PC-3 (cell line): ENCODE data around the gene GNAT2. TPM values are rescaled to one million over a fixed set of nuclear protein-coding genes. Genes with fewer than 3 reads are reported as not detected.

Experiments used
- ATAC-seq: fragments of 200-7000 bp; cut with Tn5 transposase; 2 replicates; pipeline ENCODE4 v1.9.1; 2020; ENCODE audit warnings: mild to moderate bottlenecking, moderate library complexity
- BruUV-seq: library from RNA; stranded (reverse); fragments of 400-500 nt; replicated peaks from 2 replicates; lab custom pipeline; 2021; lab: Mats Ljungman, UMichigan
- CTCF ChIA-PET: fragments of 300-600 bp; sonication (Branson Sonifier 250); formaldehyde crosslinking; loops from one replicate; lab custom pipeline; 2022; ENCODE audit warnings: antibody characterized with exemption; lab: Charles Lee
- POLR2A ChIA-PET: fragments of 300-600 bp; sonication (Branson Sonifier 250); formaldehyde crosslinking; loops from one replicate; lab custom pipeline; 2022; ENCODE audit warnings: antibody characterized with exemption; ENCODE audit not compliant: unreplicated experiment; lab: Charles Lee
- DNase-seq: peaks from one replicate; pipeline ENCODE4 v3.0.0-alpha.2; 2015
- H2AFZ ChIP-seq: fragments of 300-600 bp; sonication (generic); 2 replicates; pipeline ENCODE4 v1.6.0; 2016; ENCODE audit warnings: antibody characterized with exemption, low read length
- H3F3A ChIP-seq: fragments of 300-600 bp; sonication (generic); one replicate; pipeline ENCODE4 v1.6.0; 2017; ENCODE audit warnings: antibody characterized with exemption, low read length, control low read depth, mild to moderate bottlenecking; ENCODE audit not compliant: unreplicated experiment
- H3K27ac ChIP-seq: fragments of 300-600 bp; sonication (generic); 2 replicates; pipeline ENCODE4 v1.5.1; 2016; ENCODE audit warnings: mild to moderate bottlenecking, low read length
- H3K27me3 ChIP-seq: fragments of 300-600 bp; sonication (generic); 2 replicates; pipeline ENCODE4 v1.6.1; 2016; ENCODE audit warnings: low read length, mixed read lengths
- H3K36me3 ChIP-seq: fragments of 300-600 bp; sonication (generic); 2 replicates; pipeline ENCODE4 v1.6.1; 2016; ENCODE audit warnings: low read depth, mixed run types, low read length, mixed read lengths
- H3K4me1 ChIP-seq: fragments of 300-600 bp; sonication (generic); 2 replicates; pipeline ENCODE4 v1.5.1; 2016; ENCODE audit warnings: low read length; ENCODE audit not compliant: insufficient read depth
- H3K4me2 ChIP-seq: fragments of 300-600 bp; sonication (generic); 2 replicates; pipeline ENCODE4 v1.6.0; 2016; ENCODE audit warnings: low read length
- H3K4me3 ChIP-seq: fragments of 300-600 bp; sonication (generic); 2 replicates; pipeline ENCODE4 v1.5.1; 2016; ENCODE audit warnings: mild to moderate bottlenecking, low read length, mixed read lengths
- H3K79me2 ChIP-seq: fragments of 300-600 bp; sonication (generic); 2 replicates; pipeline ENCODE4 v1.6.1; 2017; ENCODE audit warnings: low read length, mixed read lengths
- H3K9ac ChIP-seq: fragments of 300-600 bp; sonication (generic); 2 replicates; pipeline ENCODE4 v1.6.0; 2016; ENCODE audit warnings: mild to moderate bottlenecking, low read length
- H3K9me2 ChIP-seq: fragments of 300-600 bp; sonication (generic); replicated peaks from 2 replicates; pipeline ENCODE4 v1.6.1; 2016; ENCODE audit warnings: mixed run types, low read length, mixed read lengths
- H3K9me3 ChIP-seq: fragments of 300-600 bp; sonication (generic); 2 replicates; pipeline ENCODE4 v1.6.1; 2016; ENCODE audit warnings: low read length, mixed read lengths
- H4K20me1 ChIP-seq: fragments of 300-600 bp; sonication (generic); 2 replicates; pipeline ENCODE4 v1.6.1; 2016; ENCODE audit warnings: low read length, mixed read lengths
- EZH2 ChIP-seq: fragments of 300-600 bp; sonication (generic); IDR thresholded peaks from one replicate; pipeline ENCODE4 v1.6.1; 2017; ENCODE audit warnings: antibody characterized with exemption, mild to moderate bottlenecking, low read length; ENCODE audit not compliant: unreplicated experiment
- EZH2phosphoT487 ChIP-seq: fragments of 300-600 bp; sonication (generic); IDR thresholded peaks from 2 replicates; pipeline ENCODE4 v1.6.1; 2018; ENCODE audit warnings: mild to moderate bottlenecking, antibody characterized with exemption, low read length, borderline replicate concordance
- intact Hi-C: fragments of 100-400 bp; cut with micrococcal nuclease; formaldehyde crosslinking; loops from 2 replicates; pipeline ENCODE4 v1.9.0; 2023
- total RNA-seq: library from RNA; depleted of rRNA; stranded (reverse); fragments of >200 nt; gene quantifications from 2 replicates; pipeline ENCODE4 v1.2.3, GENCODE V29; 2014
- TF ChIP-seq, protein P1 (sequence below): fragments of 300-600 bp; sonication (generic); conservative IDR thresholded peaks from 2 replicates; pipeline ENCODE4 v1.5.1; 2017; ENCODE audit warnings: antibody characterized with exemption, low read depth, mild to moderate bottlenecking, low read length

Gene GNAT2
- total RNA-seq, 1 experiment from 2014 or later = 0.69 TPM

DNA sequence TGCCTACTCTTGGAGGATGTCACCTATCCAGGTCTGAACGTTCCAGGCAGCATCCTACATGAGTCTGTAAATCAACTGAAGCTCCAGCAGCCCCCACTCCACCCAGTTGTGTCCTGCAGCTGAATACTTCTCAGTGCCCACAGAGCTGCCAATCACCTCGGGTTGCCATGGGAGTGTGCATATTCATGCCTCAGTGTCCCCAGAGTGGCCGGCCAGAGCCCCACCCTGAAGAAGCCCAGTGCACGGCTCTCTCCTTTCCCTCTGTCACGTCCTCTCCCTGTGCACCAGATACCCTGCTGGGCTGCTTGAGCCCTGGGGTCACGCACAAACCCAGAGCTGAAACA, 20.4 kb upstream of the GNAT2 start:
- ChIA-PET CTCF (interaction anchor here (0.5 to 2.5 kb wide), 11 partner anchors 9 to 423 kb away, joined by 3 to 34 read pairs (median 4); partner anchors contain the start of genes AHCYL1, GNAI3 and GSTM4), POLR2A (interaction anchor here (0.7 kb wide), 1 partner anchor 100 kb away, joined by 5 read pairs; the partner anchor contains the start of gene GPR61)
- peaks cover 5% of the 10 kb centered on the region; the same call in 1 of the 2 replicates for H3K4me1 ChIP-seq
- intact Hi-C loops = loop anchor here (1.0 to 2.0 kb wide), 2 partner anchors 65 to 94 kb away; no protein-coding TSS in a partner anchor
- DNase-seq = no peak
- no peaks in the 10 kb centered on the region for H3K36me3 ChIP-seq
- no peaks in the 10 kb centered on the region for H3K27me3 ChIP-seq
- no peak overlapping the region for H3K4me3 ChIP-seq
- H3K79me2 ChIP-seq = no peaks in the 10 kb centered on the region
- H3F3A ChIP-seq = no peaks in the 10 kb centered on the region
- H2AFZ ChIP-seq = no peak overlapping the region
- H3K27ac ChIP-seq = no peak overlapping the region
- H4K20me1 ChIP-seq = no peaks in the 10 kb centered on the region
- H3K9ac ChIP-seq = no peak overlapping the region
- no peaks in the 10 kb centered on the region for H3K9me3 ChIP-seq
- no peaks in the 10 kb centered on the region for H3K9me2 ChIP-seq
- no peak overlapping the region for H3K4me2 ChIP-seq
- no peak for ATAC-seq
- TF ChIP-seq EZH2 = no peak
- TF ChIP-seq, protein P1, sequence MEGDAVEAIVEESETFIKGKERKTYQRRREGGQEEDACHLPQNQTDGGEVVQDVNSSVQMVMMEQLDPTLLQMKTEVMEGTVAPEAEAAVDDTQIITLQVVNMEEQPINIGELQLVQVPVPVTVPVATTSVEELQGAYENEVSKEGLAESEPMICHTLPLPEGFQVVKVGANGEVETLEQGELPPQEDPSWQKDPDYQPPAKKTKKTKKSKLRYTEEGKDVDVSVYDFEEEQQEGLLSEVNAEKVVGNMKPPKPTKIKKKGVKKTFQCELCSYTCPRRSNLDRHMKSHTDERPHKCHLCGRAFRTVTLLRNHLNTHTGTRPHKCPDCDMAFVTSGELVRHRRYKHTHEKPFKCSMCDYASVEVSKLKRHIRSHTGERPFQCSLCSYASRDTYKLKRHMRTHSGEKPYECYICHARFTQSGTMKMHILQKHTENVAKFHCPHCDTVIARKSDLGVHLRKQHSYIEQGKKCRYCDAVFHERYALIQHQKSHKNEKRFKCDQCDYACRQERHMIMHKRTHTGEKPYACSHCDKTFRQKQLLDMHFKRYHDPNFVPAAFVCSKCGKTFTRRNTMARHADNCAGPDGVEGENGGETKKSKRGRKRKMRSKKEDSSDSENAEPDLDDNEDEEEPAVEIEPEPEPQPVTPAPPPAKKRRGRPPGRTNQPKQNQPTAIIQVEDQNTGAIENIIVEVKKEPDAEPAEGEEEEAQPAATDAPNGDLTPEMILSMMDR = no peak
- no TSS peak for BruUV-seq

DNA sequence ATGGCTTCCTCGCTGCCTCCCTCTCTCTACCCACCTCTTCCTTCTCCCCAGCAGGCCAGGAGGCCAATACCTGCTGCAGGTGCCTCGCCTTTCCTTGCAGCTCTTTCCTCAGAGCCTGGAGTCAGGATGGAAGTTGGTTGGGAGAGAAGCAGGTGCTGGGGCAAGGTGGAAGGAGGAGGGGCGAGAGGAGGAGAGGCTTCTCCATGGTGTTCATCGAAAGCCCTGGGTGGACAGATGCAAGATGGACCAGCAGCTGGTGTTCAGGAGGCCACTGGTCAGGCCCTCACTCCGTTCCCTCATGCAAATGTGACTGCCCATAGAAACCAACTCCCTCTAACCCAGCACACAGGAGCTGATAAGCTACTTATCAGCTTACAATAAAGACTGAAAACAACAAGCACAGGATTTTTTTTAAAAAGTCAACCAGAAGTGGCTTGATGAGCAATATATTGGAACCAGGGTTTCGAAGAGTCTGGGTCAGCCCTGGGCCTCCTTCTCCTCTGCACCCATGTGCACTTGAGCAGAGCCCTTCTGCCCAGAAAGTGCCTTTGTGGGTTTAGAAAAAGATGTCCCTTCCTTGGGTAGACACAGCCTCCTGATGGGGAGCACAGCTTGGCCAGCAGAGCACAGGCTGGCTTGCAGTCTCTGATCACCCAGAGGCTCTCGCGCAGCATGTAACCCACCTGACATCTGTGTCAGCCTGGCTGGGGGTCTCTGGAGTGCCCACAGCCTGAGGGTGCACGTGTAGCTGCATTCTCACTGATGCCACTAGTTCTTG, 19.8 kb upstream of the GNAT2 start:
- no TSS peak for BruUV-seq
- Histone ChIP-seq H3K9me3 (no peaks in the 10 kb centered on the region), H3K79me2 (no peaks in the 10 kb centered on the region), H3F3A (no peaks in the 10 kb centered on the region), H3K4me2 (no peak overlapping the region), H3K4me1 (peaks cover 5% of the 10 kb centered on the region; the same call in 1 of the 2 replicates), H2AFZ (no peak overlapping the region), H4K20me1 (no peaks in the 10 kb centered on the region), H3K9me2 (no peaks in the 10 kb centered on the region), H3K27me3 (no peaks in the 10 kb centered on the region), H3K36me3 (no peaks in the 10 kb centered on the region), H3K9ac (no peak overlapping the region), H3K27ac (no peak overlapping the region), H3K4me3 (no peak overlapping the region)
- ATAC-seq (no peak), DNase-seq (no peak)
- POLR2A ChIA-PET = no interaction called here
- TF ChIP-seq EZH2 (no peak), EZH2phosphoT487 (no peak)
- TF ChIP-seq, protein P1 = no peak
- intact Hi-C loops = no loop called here
- CTCF ChIA-PET = interaction anchor here (0.5 to 2.5 kb wide), 4 partner anchors 9 to 346 kb away, joined by 3 to 34 read pairs (median 17); partner anchors contain the start of gene AHCYL1

DNA sequence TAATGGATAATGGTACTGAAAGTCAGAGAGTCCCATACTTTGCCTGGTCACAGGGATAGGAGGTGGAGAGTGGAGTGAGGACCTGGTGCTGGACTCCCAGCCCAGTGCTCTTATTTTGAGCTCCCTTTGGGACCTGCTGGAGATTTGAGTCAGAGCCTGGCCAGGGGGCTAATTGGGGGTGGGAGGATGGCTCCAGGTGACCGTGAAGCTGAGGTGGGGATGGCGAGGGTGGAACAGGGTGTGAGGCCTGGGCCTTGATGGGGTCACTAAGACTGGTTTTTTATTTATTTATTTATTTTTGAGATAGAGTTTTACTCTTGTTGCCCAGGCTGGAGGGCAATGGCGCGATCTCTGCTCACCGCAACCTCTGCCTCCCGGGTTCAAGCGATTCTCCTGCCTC, 18.0 kb upstream of the GNAT2 start:
- Histone ChIP-seq H3K4me3 (no peak overlapping the region), H3K27me3 (no peaks in the 10 kb centered on the region), H3K9ac (no peak overlapping the region), H3K9me3 (no peaks in the 10 kb centered on the region), H3K4me2 (no peak overlapping the region), H2AFZ (no peak overlapping the region), H3K79me2 (no peaks in the 10 kb centered on the region), H4K20me1 (no peaks in the 10 kb centered on the region), H3K4me1 (no peaks in the 10 kb centered on the region), H3K36me3 (no peaks in the 10 kb centered on the region), H3F3A (no peaks in the 10 kb centered on the region), H3K27ac (no peak overlapping the region), H3K9me2 (no peaks in the 10 kb centered on the region)
- TF ChIP-seq EZH2 = no peak
- TF ChIP-seq EZH2phosphoT487 = no peak
- TF ChIP-seq, protein P1 = no peak
- DNase-seq (no peak), ATAC-seq (no peak)
- POLR2A ChIA-PET = no interaction called here
- intact Hi-C loops = no loop called here
- CTCF ChIA-PET = interaction anchor here (0.6 kb wide), 1 partner anchor 139 kb away, joined by 12 read pairs; no protein-coding TSS in a partner anchor
- BruUV-seq = no TSS peak
